RKO (cell line): ENCODE data around the gene GRIK1.

Experiments used
- DNase-seq: peaks from one replicate; pipeline ENCODE4 v3.0.0-alpha.2; 2016; ENCODE audit warnings: low spot score

Gene GRIK1

DNA sequence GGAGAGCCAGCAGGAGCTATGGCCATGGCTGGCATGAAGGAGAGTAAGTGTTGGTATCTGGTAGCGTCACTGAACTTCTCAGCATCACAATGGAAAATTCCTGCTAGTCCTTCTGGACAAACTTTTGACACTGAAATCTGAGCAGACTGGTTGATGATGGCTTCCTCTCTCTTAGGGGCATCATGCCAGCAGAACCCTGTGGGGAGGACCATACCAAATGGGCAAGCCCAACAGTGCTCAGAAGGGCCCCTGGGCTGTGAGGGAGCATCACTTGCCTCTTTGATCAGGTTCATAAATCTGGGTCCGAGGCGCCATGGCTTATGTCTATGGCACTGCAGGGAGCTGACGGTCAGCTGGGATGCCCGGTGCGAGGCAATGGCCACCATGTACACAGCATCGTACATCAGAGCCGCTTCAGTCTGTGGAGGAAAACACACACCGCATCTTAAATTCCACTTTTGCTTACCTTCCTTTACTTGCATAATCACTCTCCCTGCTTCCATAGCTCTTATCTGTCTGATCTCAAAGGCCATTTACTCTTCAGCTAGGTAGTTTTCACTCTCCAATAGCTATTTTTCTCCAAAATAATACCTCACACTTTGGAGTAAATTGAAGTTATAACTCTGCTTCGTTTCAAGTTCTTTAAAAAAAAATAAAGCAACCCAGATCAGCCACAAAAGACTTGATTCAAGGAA is 297.1 kb downstream of the GRIK1 start:
- no peak for DNase-seq

DNA sequence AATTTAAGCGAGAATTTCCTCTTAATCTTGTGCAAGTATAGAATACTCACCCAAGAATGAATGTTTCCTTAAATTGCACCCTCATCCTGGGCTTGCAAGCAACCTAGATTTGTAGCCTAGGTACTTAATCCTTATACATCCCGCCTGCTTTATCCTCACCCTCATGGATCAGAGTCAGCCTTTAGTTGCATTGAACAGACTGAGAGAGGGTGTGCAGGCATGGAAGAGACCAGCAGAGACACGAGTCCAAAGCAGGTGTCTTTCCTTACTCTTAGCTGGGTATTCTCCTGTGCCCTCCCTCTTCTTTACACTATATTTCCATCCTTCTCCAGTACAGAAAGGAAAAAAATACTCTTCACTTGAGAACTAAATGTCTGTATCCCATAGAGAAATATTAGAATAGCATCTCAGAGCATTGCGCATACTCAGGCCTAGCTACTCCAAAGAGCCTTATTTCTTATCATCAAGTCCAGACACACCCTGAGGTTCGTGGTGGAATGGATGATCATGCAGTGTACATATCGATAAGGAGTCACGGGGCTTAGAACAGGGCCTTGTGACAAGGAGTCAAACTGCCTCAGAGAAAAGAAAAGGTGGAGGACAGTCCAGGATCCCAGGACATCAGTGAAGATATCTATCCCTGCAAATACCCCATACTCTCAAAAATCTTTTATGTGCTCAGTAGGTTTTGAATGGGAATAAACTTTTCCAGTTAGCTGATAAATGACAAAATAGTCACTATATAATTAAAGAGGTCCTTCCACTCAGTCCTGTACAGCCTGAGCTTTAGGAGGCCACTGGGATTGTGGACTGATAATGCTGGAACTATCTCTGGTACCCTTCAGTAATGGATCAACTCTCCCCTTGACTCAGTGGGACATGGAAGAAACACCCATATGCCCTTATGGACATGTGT is 297.9 kb downstream of the GRIK1 start:
- DNase-seq, result no peak

DNA sequence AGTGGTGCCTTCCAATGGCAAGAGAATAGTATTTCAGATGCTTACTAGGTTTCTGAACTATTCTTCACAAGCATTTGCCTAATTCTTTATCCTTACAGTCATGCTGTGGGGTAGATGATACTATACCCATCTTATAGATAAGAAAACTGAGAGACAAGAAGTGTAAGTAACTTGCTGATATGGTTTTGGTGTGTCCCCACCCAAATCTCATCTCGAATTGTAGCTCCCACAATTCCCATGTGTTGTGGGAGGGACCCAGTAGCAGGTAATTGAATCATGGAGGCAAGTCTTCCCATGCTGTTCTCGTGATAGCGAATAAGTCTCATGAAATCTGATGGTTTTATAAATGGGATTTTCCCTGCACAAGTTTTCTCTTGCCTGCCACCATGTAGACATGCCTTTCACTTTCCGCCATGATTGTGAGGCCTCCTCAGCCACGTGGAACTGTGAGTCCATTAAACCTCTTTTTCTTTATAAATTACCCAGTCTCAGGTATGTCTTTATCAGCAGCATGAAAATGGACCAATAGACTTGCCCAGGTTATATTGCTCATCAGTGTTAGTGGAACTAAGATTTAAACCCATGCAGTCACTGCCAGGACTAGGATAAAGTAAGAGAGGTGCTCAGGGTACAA is 298.7 kb downstream of the GRIK1 start:
- DNase-seq, result no peak

DNA sequence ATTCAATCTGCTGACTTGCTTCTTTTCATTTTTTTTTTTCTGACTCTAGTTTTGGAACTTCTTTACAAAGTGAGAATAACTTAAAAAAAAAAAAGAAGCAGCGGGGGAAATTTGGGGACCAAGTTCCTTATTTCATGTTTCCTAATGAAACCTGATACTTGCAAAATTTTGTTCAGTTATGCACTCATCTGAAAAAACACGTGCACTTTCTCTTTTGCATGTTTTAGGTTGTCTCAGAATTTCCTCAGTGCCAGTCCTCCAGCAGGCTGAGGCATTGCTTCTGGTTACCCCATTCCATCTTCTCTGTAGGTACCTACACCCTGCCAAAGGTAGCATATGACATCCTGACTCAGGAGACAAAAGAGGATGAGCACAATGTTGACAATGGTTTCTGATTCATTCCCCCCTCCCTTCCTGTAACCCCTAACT is 299.7 kb downstream of the GRIK1 start:
- DNase-seq, result no peak

DNA sequence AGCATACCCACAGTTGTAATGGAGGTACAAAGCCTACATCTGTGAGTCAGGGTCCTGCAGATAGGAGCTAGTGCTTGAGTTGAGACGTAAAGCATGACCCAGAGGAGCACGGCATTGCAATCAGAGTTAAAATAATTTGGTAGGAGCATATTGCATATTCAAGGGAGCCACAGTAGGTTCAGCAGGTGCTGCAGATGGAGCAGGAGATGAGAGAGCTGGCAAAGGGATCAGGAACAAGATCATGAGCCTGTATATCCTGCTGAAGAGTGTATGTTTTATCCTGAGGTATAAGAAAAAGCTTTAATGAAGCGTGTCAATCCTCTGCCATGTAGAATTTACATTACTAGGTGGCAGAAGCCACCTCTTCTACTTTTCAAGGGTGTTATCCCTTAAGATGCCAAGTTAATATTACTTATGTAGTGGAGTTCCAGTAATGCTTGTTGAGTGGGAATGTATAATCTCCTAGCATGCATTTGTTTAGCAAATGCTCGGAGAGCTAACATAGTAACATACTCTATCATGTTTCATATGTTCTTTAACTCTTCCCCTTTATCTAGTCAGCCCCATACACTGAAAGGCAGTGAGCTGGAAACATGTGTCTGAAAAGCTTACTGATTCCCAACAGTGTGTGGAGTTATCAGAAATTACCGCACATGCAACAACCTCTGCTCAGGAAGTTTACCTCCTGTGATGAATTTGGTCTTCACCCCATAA is 300.3 kb downstream of the GRIK1 start:
- DNase-seq, result no peak

DNA sequence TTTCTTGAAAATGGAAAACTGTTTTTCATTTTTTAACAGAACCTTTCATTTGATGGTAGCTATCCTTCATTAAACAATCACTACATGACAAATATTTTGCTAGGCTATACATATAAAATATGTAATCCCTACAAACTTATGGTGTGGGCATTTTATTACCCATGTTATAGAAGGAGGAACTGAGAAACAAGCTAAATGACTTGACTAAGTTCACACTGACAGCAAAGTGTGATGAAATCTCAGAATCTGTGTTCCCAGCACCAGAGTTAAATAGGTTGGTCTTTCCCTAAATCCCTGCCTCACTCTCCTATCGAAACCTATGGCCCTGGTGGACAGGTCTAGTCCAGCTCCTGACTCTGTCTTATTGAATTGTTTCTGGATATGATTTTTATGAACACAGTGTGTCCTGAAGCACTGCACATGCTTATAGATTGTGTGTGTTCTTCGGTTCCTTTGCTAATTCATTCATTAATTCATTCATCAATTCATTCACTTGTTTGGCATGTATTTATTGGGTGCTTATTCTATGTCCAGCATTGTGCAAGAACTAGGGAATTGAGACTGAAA is 301.0 kb downstream of the GRIK1 start:
- no peak for DNase-seq

DNA sequence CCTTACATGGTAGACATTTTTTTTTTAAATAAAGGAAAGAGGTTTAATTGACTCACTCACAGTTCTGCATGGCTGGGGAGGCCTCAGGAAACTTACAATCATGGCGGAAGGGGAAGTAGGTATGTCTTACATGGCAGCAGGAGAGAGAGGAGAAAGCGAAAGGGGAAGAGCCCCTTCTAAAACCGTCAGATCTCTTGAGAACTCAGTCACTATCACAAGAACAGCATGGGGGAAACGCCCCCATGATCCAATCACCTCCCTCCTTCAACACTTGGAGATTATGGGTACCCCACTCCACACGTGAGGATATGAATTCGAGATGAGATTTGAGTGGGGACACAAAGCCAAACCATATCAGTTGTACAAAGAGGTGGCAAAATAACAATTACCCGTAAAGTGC is 301.7 kb downstream of the GRIK1 start:
- DNase-seq, result no peak

DNA sequence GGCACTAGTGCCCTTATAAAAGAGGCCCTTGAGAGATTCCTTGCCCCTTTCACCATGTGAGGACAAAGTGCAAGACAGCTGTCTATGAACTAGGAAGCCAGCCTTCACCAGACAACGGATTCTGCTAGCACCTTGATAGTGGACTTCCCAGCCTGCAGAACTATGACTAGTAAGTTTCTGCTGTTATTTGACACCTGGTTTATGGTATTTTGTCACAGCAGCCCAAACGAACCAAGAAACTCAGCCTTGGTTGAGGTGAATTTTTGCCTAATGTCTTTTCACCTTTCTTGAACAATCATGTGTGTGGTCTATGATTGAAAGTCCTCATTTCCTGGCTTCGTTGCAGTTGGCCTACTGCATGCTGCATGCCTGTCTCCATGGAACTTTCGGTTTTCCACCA is 302.2 kb downstream of the GRIK1 start:
- DNase-seq, result no peak

DNA sequence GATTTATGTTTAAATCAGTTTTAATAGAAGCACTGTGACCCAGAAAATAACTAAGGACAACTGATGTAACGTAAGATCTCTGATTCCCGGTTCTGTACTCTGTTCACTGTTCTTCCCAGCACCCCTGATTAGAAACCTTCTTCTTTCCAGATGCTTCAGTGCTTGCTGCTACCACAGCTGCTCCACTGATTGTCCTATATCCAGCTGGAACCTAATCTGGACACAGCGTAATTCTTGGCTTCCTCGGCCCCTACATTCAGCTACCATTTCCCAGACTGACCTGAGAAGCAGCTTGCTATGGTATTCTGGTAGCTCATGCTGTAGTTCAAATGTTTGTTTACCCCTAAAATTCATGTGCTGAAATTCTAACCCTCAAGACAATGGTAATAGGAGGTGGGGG is 302.7 kb downstream of the GRIK1 start:
- no peak for DNase-seq

DNA sequence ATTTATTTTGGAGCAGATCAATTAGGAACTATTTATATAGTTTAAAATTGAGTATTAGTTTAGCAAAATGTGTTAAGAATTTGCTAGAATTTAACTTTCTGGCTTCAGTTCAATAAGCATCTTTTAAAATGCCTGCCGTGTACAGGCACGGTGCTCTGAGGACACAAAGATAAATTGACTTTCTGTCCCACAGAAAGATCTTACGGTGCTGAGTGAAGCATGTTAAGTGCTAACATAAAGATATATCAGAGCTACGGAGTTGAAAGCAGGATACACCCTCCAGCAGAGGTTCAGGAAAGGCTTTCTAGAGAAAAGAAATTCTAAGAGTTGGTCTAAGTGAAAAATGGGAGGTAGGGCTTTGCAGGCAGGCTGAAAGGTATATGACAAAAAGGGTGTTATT is 305.4 kb downstream of the GRIK1 start:
- no peak for DNase-seq

DNA sequence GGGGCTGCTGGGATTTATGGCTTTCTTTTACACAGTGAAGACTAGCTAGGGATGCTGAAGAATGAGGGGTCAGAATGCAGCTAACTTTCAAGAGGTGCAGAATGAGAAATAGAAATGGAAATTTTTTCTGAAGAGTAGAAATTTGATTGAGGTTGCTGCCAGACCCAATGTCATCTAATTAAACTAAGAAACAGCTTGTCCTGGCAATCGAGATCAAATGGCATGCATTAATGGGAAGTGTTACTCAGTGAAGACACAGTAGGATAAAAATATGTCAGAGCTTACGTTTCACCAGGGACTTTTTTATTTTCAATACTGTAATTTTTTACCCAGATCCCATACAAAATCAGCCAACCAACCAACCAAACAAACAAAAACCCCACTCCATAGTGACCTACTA is 306.0 kb downstream of the GRIK1 start:
- DNase-seq, result no peak

DNA sequence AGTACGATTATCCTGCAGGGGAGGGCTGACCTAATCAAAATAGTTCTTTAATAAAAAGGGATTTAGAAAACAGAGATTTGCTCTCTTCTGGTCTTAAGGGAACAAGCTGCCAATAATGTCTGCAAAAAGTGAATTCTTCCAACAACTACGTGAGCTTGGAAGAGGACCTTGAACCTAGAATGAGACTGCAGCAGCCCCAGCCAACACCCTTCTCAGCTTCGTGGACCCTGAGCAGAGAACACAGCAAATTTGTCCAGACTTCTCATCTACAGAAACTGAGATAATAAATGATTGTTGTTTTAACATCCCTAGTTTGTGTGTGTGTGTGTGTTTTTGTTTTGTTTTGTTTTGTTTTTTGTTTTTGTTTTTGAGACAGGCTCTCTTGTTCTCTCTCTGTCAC is 309.4 kb downstream of the GRIK1 start:
- no peak for DNase-seq

DNA sequence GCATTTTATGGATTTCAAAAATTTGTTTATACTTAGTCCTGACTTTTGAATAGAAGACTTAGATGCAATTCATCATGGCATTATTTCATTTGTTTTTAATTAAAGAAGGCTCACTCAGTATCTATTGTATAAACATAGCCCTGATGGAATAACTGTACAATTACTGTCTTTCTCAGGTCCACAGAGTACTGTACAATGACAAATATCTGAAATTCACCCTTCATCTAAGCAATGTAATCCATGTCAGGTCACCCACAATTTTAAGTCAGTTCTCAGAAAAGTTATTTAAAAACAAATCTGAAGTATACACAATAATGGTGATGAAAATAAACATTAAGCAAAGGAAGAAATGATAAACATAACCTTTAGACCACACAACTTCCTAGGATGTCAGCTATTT is 311.9 kb downstream of the GRIK1 start:
- DNase-seq, result no peak

DNA sequence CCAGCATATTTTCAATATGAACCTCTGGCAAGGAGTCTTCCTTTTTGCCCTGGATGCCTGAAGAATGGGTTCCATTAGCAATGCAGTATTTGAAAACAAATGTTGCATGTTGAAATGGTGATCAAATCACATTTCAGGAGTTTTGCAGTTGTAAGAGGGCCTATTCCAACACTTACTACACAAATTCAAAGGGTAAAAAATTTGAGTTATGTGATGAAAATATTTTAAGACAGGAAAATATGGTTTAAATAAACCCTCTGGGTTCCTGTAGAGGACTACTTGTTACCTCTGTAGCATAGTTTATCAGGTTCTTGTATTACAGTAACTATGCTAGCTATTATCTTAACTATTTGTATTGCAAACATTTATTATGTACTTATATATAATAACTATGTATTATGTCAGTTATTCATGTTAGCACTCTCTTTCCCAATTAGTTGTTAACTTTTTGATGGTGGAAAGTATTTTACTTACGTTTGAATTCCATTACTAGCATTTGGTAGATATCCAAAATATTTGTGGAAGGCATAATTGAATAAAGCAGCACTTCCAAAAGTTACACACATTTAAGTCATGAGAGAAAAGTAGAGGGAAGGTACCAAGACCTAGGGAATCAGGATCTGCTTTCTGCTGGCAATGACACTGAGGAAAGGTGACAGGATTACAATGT is 312.9 kb downstream of the GRIK1 start:
- DNase-seq, result no peak

DNA sequence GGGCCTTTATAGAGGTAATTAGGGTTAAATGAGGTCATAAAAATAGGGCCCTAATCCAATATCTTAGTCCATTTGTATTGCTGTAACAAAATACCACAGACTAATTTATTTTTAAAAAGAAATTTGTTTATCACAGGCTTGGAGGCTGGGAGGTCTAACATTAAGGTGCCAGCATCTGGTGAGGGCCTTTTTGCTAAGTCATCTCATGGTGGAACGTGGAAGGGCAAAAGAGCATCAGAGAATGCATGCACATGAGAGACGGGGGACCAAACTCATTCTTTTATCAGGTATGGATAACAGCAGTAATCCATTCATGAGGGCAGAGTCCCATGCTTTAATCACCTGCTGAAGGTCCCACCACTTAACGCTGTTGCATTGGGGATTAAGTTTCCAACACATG is 313.8 kb downstream of the GRIK1 start:
- DNase-seq, result no peak

DNA sequence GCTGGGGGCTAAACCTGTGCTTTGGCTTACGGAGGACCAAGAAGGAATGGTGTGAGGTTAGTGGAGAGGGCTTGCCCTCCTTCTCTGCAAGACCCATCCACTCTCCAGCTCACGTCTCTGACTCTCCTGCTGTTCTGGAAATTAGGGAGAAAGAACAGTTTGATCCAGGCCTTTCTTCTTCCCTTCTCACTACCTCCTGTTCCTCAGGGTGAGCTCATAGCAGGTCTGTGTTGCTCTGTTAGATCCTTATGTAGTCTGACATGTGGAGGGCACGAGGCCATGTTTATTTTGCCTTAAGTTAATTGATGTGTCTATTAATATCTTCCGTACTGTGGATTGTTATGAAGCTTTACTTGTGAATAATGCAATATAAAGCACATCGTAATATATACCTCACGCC is 315.0 kb downstream of the GRIK1 start:
- no peak for DNase-seq

DNA sequence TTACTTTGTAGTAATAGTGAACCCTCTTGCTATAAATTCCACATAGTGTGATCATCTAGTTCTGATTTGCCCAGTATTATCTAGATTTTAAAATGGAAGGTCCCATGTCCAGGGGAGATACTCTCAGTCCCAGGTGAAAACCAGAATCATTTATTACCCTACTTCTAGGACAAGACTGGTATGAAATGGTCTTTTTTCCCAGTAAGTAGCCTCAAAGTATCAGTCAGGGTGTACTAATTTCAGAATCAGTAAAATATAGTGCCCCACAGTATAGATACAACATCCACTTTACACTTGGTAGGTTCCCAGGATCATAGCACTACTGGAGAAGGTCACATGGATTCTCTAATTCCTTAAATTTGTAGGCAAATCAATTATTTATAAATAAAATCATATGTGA is 318.3 kb downstream of the GRIK1 start:
- DNase-seq, result no peak

DNA sequence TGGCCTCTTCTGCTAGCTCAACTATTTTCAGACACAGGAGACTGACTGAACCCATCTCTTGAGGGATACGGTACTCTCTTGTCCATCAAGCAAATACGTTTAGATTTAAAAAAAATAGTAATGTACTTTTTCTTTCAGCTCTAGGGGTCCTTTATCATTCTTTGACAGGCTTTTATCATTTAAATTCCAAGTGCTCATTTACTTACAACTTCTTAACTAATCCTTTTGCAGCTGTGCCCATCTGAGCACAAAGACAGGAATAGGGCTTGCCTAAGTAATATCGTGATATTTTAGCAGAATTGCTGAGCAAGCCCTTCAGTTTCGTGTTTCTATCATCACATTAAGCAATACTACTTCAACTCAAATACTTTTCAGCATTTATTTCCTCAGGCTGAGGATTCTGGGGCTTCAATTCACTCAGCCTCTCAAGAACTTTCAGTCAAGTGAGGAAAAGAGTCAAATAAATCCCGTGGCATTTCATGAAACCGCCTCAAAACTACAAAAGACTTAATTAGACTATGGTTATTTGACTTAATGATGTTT is 323.5 kb downstream of the GRIK1 start:
- no peak for DNase-seq

DNA sequence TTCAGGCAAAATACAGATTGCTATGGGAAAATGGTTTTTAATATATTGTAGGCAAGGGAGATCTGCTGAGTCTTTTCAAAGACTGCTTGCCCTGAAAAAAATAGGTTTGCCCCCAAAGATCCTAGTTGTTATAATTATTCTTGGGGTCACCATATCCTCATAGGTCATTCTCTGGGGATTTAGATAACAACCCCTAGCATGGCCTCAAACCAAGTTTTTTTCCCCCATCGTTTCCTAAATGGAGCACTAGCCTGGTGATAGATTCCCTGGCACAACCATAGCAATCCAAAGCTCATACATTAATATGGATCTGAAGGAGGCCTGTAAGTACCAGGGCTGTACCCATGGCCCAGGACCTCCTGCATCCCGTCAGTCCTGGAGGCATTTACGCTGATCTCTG is 325.9 kb downstream of the GRIK1 start:
- no peak for DNase-seq

DNA sequence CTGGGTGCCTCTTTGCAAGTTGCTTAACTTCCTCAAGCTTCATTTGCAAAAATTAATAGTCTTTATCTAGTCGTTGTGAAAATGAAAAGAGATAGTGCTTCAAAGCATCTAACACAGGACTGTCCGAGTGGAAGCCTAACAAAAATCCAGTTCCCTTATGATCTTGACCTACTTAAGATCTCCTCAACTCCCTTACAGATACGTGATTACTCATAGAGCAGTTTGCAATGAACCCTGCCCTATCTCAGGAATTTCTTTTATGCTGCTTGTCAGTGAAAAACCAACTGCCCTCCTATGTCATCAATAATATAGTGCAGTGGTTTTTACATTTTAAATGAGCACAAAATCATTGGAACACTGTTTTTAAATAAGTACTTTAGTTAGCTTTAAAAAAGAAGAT is 326.8 kb downstream of the GRIK1 start:
- DNase-seq, result no peak

DNA sequence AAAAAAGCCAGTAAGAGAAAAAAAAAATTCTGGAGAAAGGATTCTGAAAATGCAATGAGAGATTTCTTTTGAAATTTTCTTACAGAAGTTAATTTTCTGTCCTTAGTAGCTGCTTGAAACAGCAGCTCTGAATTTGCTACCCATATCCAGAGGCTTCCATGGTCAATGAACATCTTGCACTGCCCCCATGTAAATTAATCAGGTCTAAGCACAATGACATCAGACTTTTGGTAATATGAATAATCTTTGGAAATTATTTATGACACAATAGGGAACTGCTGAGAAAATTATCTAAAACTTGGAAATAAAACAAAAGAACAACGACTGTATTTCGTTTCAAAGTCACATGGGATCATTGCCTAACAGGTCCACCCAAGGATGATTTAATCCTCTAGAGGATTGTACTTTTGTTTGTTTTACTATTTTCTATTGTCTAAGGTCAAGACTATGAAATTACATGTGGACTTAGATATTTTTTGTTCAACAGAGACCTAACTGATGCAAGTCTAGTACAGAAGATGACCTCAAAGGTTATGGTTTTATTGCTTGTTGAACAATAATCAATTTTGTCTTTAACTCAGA is 328.9 kb downstream of the GRIK1 start:
- no peak for DNase-seq
